ENCODE measurements around the gene PIGL. TPM values are rescaled to one million over a fixed set of nuclear protein-coding genes. Genes with fewer than 3 reads are reported as not detected.

Gene PIGL
- total RNA-seq, 1 donor from 2014 or later, result 38.4 TPM

DNA sequence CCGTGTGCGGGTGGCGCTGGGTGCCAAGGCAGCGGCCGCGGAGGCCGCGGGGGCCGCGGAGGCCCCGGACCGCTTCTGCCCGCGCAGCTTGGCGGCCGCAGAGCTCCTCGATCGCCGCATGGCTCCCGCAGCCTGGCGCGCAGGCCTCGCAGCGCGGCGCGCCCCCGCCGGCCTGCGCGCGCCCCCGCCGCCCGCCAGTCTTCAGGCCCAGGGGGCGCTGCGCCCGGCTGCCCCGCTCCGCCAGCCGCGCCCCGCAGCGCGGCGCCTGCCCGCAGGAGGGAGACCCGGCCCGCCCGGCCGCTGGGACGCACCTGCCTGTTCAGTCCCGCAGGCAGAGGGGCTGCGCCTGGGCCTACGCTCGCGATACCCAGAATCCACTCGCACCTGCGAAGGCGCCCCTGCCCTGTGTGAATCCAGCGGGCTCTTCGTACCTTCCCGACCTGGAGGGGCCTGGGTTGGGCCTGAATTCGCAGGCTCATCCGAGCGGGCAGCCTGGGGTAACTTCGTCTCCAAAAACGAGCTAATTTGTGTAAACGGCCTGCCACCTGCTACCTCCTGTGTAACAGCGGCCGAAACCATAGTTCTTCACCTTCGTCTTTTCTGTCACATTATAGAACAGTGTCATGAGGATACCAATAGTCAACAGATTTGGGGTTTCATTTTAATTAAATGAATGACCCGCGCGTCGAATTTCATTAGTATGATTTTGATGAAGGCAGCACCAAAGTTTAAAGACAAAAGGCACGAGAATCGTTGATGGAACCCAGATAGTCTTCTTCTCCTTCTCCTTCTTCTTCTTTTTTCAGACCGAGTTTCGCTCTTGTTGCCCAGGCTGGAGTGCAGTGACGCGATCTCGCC, 136.5 kb downstream of the PIGL start, which contains the start of gene CENPV:
TSS of gene CENPV (minus strand) at position 153 of the 858 bp plus-strand sequence. CDS start at position 120, 33 bp downstream.
- peak; percentile 72 for DNase-seq

DNA sequence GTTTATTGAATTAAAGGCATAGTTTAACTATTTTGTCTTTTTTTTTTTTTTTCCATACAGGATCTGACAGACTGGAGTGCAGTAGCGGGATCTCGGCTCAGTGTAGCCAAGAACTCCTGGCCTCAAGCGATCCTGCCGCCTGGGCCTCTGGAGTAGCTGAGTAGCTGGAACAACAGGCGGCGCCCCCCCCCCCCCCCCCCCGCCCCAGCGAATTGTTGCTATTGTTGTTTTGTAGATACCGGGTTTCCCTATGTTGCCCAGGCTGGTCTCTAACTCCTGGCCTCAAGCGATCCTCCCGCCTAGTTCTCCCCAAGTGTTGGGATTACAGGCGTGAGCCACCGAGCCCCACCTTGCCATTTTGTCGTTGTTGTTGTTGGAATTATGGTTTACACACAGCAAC, 137.6 kb downstream of the PIGL start:
- DNase-seq, result no peak

DNA sequence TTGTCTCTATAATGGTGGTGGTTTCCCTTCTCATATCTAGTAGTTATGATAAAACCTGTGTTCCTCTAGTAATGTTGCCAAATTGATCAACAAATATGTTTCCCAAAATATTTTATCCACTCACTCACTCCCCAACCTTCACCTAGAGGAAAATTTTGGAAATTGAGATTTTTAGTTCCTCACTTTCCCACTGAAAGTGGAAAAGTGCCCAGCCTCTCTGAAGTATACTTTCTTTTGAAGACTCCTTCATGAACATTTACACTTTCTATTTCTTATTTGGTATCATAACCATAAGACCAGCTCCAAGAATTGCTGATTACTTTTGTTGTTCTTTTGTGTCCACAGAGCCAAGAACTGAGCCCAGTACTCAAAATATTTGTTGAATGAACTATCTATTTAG, 141.4 kb downstream of the PIGL start:
- no peak for DNase-seq

DNA sequence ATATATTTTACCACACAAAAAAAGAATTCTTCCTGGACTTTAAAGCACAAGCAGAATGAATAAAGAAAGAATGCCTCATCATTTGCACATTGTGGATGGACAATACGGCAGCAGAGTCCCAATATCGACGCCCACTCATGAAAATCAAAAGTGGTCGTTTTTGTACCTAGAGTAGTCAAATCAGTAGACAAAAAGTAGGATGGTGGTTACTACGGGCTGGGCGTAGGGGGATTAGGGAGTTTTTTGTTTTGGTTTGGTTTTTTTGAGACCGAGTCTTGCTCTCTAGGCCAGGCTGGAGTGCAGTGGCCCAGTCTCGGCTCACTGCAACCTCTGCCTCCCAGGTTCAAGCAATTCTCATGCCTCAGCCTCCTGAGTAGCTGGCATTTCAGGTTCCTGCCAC, 144.9 kb downstream of the PIGL start:
- no peak for DNase-seq

DNA sequence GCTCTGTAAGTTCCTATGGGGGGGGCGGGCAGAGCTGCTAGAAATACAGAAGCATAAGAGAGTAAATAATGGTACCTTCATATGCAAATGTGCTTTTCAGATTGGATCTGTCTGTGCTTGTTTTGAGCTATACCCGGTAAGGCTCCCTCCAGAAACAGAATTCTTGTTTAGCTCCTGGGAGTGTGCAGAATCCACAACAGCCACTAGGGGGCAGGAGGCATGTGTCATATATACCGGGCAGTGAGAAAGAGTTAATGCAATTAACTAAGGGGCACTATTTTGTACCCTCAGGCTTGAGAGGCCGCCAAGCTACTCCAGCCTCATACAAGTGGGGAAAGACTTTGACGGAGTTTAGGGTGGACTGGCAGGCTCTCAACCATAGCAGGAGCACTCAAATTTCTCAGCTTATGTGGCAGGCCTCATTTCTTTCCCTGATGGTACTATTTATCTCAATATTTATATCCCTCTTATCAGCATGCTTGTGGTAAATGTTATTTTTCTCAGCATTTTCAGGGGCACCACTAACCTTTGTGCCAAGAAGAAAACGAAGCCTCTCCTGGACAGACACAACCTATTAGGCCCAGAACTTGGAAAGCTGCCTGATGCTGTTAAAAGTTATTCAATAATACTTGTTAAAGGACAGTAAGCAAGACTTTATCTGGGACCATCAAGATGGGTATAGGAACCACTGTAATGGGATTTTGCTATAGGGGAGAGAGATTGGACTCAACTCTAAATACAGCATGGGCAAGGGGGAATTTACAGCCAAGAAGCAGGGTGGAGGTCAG, 146.9 kb downstream of the PIGL start:
- DNase-seq, result peak; percentile 89

DNA sequence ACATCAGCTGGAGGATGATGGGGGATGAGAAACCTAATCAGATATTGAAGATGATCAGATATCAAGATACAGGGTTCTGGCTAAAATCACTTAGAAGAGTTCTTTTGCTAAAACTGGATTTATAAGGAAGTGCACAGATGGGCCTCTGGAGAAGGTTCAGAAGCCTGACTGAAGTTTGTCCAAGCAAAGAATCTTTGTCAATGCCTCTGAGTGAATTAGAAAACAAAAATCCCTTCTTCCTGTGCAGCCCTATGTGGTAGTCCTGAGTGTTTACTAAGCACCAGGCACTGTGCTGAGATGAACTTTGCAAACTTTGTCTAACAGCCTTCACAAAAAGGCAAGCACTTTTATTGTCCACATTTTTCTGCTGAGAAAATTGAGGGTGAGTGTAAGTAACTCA, 147.6 kb downstream of the PIGL start:
- DNase-seq, result no peak

DNA sequence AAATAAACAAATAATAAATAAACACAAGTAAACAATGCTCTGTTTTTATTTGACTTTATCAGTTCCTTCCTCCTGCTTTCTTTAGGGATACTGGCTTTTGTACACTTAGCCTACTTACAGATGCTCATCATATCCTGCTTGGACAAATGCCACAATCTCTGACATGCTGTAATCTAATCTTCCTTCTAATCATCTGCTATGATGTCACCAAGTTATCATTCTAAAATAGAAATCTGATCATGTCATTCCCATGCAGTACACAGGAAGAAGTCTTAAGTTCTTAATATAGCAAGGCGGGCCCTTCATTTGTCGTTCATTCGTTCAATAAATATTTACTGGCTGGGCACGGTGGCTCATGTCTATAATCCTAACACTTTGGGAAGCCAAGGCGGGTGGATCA, 154.7 kb downstream of the PIGL start:
- peak; percentile 76 for DNase-seq

DNA sequence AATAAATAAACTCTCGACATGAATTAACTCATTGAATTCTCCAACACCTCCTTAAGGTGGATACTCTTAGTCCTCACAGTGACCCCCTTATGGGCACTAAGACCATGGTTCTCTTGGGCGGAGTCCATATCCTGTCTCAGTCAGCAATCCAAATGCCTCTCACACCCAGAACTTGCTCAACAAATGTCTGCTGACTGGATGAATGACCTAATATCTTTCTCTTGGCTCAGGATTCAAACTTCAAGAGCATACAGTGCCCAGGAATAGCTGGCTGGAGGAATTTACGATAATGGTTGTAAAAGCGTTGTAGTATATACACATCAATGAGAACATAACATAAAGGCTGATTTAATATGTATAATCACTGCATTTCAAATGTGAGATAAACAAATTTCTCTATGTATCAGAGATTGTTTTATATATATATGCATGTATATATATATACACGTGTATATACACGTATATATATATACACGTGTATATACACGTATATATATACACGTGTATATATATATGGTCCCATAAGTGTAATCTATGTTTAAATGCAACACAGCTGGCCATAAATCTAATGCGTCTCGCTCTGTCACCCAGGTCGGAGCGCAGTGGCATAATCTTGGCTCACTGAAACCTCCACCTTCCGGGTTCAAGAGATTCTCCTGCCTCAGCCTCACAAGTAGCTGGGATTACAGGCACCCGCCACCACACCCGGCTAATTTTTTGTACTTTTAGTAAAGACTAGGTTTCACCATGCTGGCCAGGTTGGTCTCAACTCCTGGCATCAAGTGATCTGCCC, 157.3 kb downstream of the PIGL start:
- DNase-seq, result no peak

Small RNA genes lying within 50 kb of the gene (small RNA-seq; reads per million reads assigned to genes)
- not detected for gene MIR1288 (ENCODE audit: low replicate concordance)

Other genes starting within 250 kb of the PIGL start
- gene ZSWIM7, start 217.5 kb upstream of the PIGL start, total RNA-seq, result 41.6 TPM
- gene TTC19, start 217.4 kb upstream of the PIGL start, total RNA-seq, result 78.3 TPM
- 128 TPM for gene NCOR1, start 1.7 kb upstream of the PIGL start, total RNA-seq
- 27.2 TPM for gene CENPV, start 136.3 kb downstream of the PIGL start, total RNA-seq
- 1,134 TPM for gene UBB, start 163.9 kb downstream of the PIGL start, total RNA-seq
- gene TRPV2, start 198.4 kb downstream of the PIGL start, total RNA-seq, result 5.1 TPM